ENCODE results near the gene MLH1. TPM values are rescaled to one million over a fixed set of nuclear protein-coding genes. Genes with fewer than 3 reads are reported as not detected.
"Not testable (repeated sequence)": the region's sequence is repeated elsewhere in the genome, so short reads cannot be mapped to it uniquely, and the experiment has no call there.

Gene MLH1
- total and polyA plus RNA-seq, 9 donors, result 14.1 to 44.3 (median 21.4) TPM

DNA sequence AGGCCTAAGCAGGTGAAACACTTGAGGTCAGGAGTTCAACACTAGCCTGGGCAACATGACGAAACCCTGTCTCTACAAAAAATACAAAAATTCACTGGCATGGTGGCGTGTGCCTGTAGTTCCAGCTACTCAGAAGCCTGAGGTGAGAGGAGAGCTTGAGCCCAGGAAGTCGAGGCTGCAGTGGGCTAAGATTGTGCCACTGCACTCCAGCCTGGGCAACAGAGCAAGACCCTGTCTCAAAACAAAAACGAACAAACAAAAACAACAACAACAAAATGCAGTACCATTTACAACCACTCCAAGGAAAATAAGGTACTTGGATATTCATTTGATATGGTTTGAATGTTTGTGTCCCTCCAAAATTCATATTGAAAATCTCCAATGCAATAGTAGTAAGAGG is 32.8 kb upstream of the MLH1 start:
- Histone ChIP-seq H3K4me3 (no peak overlapping the region), H3K27me3 (no peaks in the 10 kb centered on the region), H3K4me1 (ENCODE audit: insufficient read depth) (no peaks in the 10 kb centered on the region), H3K27ac (no peak overlapping the region), H3K9me3 (no peaks in the 10 kb centered on the region), H3K36me3 (no peaks in the 10 kb centered on the region)
- 91 to 93% (median 93%) methylated on average over 4 of the region's 4 CpGs for WGBS, 3 donors
- intact Hi-C loops (cut with DNase I), result no loop called here
- DNase-seq, result no peak
- TF ChIP-seq POLR2A (IDR thresholded peaks at IDR 0.05), result no peak
- TF ChIP-seq CTCF (IDR thresholded peaks at IDR 0.05), result no peak
- TF ChIP-seq EP300 (IDR thresholded peaks at IDR 0.05), result no peak

GRCh38 chr3:36963008-36963407 is 30.3 kb upstream of the MLH1 start:
- H3K27ac ChIP-seq; H3K4me1 ChIP-seq (ENCODE audit: insufficient read depth); intact Hi-C loops (cut with DNase I); H3K4me3 ChIP-seq; H3K9me3 ChIP-seq; DNase-seq; H3K36me3 ChIP-seq; H3K27me3 ChIP-seq: not testable (repeated sequence)
- 94 to 95% (median 95%) methylated on average over 7 of the region's 7 CpGs for WGBS, 3 donors

- TF ChIP-seq EP300 (IDR thresholded peaks at IDR 0.05), result no peak
- no peak for TF ChIP-seq CTCF (IDR thresholded peaks at IDR 0.05)
- TF ChIP-seq POLR2A (IDR thresholded peaks at IDR 0.05), result no peak
- Histone ChIP-seq H3K9me3 (no peaks in the 10 kb centered on the region), H3K4me3 (no peak overlapping the region), H3K4me1 (ENCODE audit: insufficient read depth) (no peaks in the 10 kb centered on the region), H3K27ac (no peak overlapping the region), H3K36me3 (no peaks in the 10 kb centered on the region), H3K27me3 (no peaks in the 10 kb centered on the region)
- no peak for DNase-seq
- intact Hi-C loops (cut with DNase I), result no loop called here
- 89 to 96% (median 93%) methylated on average over 1 of the region's 1 CpG for WGBS, 3 donors
Observed at GRCh38 chr3:36964331-36964730, 29.0 kb upstream of the MLH1 start.

- no peak overlapping the region for H3K27ac ChIP-seq
- TF ChIP-seq POLR2A (IDR thresholded peaks at IDR 0.05), result no peak
- no peak for TF ChIP-seq EP300 (IDR thresholded peaks at IDR 0.05)
- TF ChIP-seq CTCF (IDR thresholded peaks at IDR 0.05), result no peak
- intact Hi-C loops (cut with DNase I), result no loop called here
- no peaks in the 10 kb centered on the region for H3K9me3 ChIP-seq
- H3K36me3 ChIP-seq, result no peaks in the 10 kb centered on the region
- no peak for DNase-seq
- no peaks in the 10 kb centered on the region for H3K27me3 ChIP-seq
- H3K4me3 ChIP-seq, result no peak overlapping the region
- H3K4me1 ChIP-seq (ENCODE audit: insufficient read depth), result no peaks in the 10 kb centered on the region
Observed at GRCh38 chr3:36964817-36965216, 28.5 kb upstream of the MLH1 start.

DNA sequence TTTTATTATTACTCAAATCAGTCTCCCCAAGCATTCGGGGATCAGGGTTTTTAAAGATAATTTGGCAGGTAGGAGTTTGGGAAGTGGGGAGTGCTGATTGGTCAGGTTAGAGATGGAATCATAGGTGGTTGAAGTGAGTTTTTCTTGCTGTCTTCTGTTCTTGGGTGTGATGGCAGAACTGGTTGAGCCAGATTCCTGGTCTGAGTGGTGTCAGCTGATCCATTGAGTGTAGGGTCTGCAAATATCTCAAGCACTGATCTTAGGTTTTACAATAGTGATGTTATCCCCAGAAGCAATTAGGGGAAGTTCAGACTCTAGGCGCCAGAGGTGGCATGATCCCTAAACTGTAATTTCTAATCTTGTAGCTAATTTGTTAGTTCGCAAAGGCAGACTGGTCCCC is 27.9 kb upstream of the MLH1 start:
- Histone ChIP-seq H3K36me3 (no peaks in the 10 kb centered on the region), H3K9me3 (no peaks in the 10 kb centered on the region), H3K4me3 (no peak overlapping the region), H3K27me3 (no peaks in the 10 kb centered on the region), H3K27ac (no peak overlapping the region), H3K4me1 (ENCODE audit: insufficient read depth) (no peaks in the 10 kb centered on the region)
- intact Hi-C loops (cut with DNase I), result no loop called here
- no peak for DNase-seq
- TF ChIP-seq EP300 (IDR thresholded peaks at IDR 0.05) (no peak), POLR2A (IDR thresholded peaks at IDR 0.05) (no peak), CTCF (IDR thresholded peaks at IDR 0.05) (no peak)
- 77 to 84% (median 81%) methylated on average over 3 of the region's 3 CpGs for WGBS, 3 donors

Measured in ovary (tissue), 9 donors.